K562 (cell line): ENCODE results near the gene SLC16A5. TPM values are rescaled to one million over a fixed set of nuclear protein-coding genes. Genes with fewer than 3 reads are reported as not detected.

ENCODE experiments used
- CREBBP ChIP-seq: IDR thresholded peaks from one replicate; pipeline ENCODE4 v1.6.1; 2012; ENCODE audit warnings: low read depth, mild to moderate bottlenecking, control low read depth, inconsistent platforms, low read length
- DPF2 ChIP-seq: fragments of 450-650 bp; IDR thresholded peaks from 2 replicates; pipeline ENCODE4 v1.6.1; 2016
- ESRRA ChIP-seq: fragments of 450-650 bp; IDR thresholded peaks from 2 replicates; pipeline ENCODE4 v1.6.1; 2014; ENCODE audit warnings: low read depth, mild to moderate bottlenecking, moderate library complexity, borderline replicate concordance
- FOXP1 ChIP-seq: sonication (generic); formaldehyde crosslinking; IDR thresholded peaks from 2 replicates; pipeline ENCODE4 v1.8.0; 2022; ENCODE audit warnings: mild to moderate bottlenecking, missing genetic modification reagents
- HNRNPLL ChIP-seq: fragments of 200-400 bp; formaldehyde crosslinking; IDR thresholded peaks from 2 replicates; pipeline ENCODE4 v1.6.1; 2017; ENCODE audit warnings: low read length, low read depth, mild to moderate bottlenecking; ENCODE audit not compliant: poor library complexity, severe bottlenecking
- HNRNPUL1 ChIP-seq: fragments of 200-400 bp; formaldehyde crosslinking; IDR thresholded peaks from 2 replicates; pipeline ENCODE4 v1.6.1; 2017; ENCODE audit warnings: low read length
- NFIC ChIP-seq: fragments of 450-650 bp; IDR thresholded peaks from 2 replicates; pipeline ENCODE4 v1.6.1; 2017; ENCODE audit warnings: mild to moderate bottlenecking, inconsistent platforms
- NR1H2 ChIP-seq: sonication (generic); formaldehyde crosslinking; IDR thresholded peaks from 2 replicates; pipeline ENCODE4 v1.4.0; 2020; ENCODE audit warnings: mild to moderate bottlenecking, missing genetic modification reagents
- PML ChIP-seq: IDR thresholded peaks from 2 replicates; pipeline ENCODE4 v1.6.1; 2012; ENCODE audit warnings: low read length, inconsistent platforms
- RBM25 ChIP-seq: fragments of 200-400 bp; formaldehyde crosslinking; IDR thresholded peaks from 2 replicates; pipeline ENCODE4 v1.6.1; 2018; ENCODE audit warnings: low read length, low read depth, moderate library complexity; ENCODE audit not compliant: severe bottlenecking
- SMARCA5 ChIP-seq: fragments of 450-650 bp; IDR thresholded peaks from 2 replicates; pipeline ENCODE4 v1.6.1; 2016
- SMARCC2 ChIP-seq: fragments of 450-650 bp; IDR thresholded peaks from 2 replicates; pipeline ENCODE4 v1.6.1; 2017; ENCODE audit warnings: antibody characterized with exemption, moderate library complexity, mild to moderate bottlenecking, low read depth
- STAG1 ChIP-seq: sonication (generic); formaldehyde crosslinking; IDR thresholded peaks from 2 replicates; pipeline ENCODE4 v1.5.0; 2020; ENCODE audit warnings: missing genetic modification reagents, borderline replicate concordance
- TBL1XR1 ChIP-seq, 2 experiments: IDR thresholded peaks; 2 replicates each; pipeline ENCODE4 v1.6.1; 2012; ENCODE audit warnings: improper control_type of control experiment in 2 of 2, low read length in 2 of 2, mild to moderate bottlenecking in 1 of 2
- ZNF282 ChIP-seq: sonication (generic); formaldehyde crosslinking; IDR thresholded peaks from 2 replicates; pipeline ENCODE4 v1.8.1; 2023; ENCODE audit warnings: missing genetic modification reagents
- polyA plus RNA-seq, 8 experiments: library from polyadenylated mRNA; depleted of rRNA in 4 of 8; stranded (reverse) in 5 of 8; unstranded in 3 of 8; fragments of >200 nt; fragmentation: Nextera tagmentation in 2 of 8; fragmentation: Illumina TruSeq in 1 of 8; extraction: Ambion mirVana in 2 of 8; extraction: Trizol in 1 of 8; gene quantifications; 2 replicates each; pipeline versions ENCODE4 v1.2.1 to v1.2.3, GENCODE V29; 2011 to 2014; ENCODE audit warnings: inconsistent platforms in 1 of 8, missing spikeins in 1 of 8
- total RNA-seq, 7 experiments: library from RNA; depleted of rRNA in 6 of 7; stranded (reverse); fragments of >200 nt in 6 of 7; fragmentation: Illumina TruSeq in 2 of 7; extraction: Trizol in 2 of 7; gene quantifications; 2 replicates each; pipeline versions ENCODE4 v1.2.1 to v1.2.3, GENCODE V29; 2011 to 2021; ENCODE audit warnings: low replicate concordance in 1 of 7
- TF ChIP-seq, protein P1 (sequence below): sonication (generic); IDR thresholded peaks from 2 replicates; pipeline ENCODE4 v1.6.1; 2016
- TF ChIP-seq, protein P2 (sequence below): fragments of 450-650 bp; formaldehyde crosslinking; IDR thresholded peaks from 2 replicates; pipeline ENCODE4 v1.4.0; 2020; ENCODE audit warnings: mild to moderate bottlenecking, moderate library complexity
- TF ChIP-seq, protein P3 (sequence below): fragments of 250-450 bp; sonication (Bioruptor Pico); IDR thresholded peaks from 2 replicates; pipeline ENCODE4 v1.4.0; 2020; ENCODE audit warnings: mild to moderate bottlenecking, moderate library complexity
- TF ChIP-seq, protein P4 (sequence below): fragments of 250-450 bp; sonication (Bioruptor Pico); IDR thresholded peaks from 2 replicates; pipeline ENCODE4 v1.6.1; 2021; ENCODE audit warnings: mild to moderate bottlenecking
- TF ChIP-seq, protein P5 (sequence below): fragments of 150-350 bp; IDR thresholded peaks from 2 replicates; pipeline ENCODE4 v1.6.1; 2014; ENCODE audit warnings: low read depth, mild to moderate bottlenecking, low read length, borderline replicate concordance

The SLC16A5 gene
- total and polyA plus RNA-seq, 9 of the 15 experiments (the other 6 are each of a cell fraction or from before 2014, with no cell fraction given) = 0.06 to 2.6 (median 0.91) TPM

DNA sequence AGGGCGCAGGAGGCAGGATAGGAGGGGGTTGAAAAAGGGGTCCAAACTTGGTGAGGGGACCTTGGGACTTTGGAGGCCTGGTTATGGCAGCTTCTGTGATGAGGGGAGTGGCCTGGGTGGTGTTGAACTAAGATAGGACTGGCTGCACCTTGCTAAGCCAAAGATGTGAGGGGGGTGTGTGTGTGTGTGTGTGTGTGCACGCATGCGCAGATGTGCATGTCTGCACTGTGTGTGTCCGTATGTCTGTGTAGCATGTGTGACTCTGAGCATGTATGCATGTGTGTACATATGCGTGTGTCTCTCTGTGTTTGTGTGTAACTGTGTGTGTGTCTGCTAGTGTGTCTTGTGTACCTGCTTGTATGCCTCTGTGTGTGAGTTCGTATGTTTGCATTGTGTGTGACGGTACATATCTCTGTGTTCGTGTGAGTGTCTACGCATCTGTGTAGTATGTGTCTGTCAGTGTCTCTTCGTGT lies 4.1 kb downstream of the SLC16A5 start (continued):
- no peak for TF ChIP-seq CREBBP
- TF ChIP-seq, protein P1, sequence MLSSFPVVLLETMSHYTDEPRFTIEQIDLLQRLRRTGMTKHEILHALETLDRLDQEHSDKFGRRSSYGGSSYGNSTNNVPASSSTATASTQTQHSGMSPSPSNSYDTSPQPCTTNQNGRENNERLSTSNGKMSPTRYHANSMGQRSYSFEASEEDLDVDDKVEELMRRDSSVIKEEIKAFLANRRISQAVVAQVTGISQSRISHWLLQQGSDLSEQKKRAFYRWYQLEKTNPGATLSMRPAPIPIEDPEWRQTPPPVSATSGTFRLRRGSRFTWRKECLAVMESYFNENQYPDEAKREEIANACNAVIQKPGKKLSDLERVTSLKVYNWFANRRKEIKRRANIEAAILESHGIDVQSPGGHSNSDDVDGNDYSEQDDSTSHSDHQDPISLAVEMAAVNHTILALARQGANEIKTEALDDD = no peak; the same call in 1 of the 2 replicates
- peak; percentile 66 for TF ChIP-seq DPF2
- TF ChIP-seq STAG1 (CRISPR knock-in tag) = no peak
- TF ChIP-seq, protein P2, sequence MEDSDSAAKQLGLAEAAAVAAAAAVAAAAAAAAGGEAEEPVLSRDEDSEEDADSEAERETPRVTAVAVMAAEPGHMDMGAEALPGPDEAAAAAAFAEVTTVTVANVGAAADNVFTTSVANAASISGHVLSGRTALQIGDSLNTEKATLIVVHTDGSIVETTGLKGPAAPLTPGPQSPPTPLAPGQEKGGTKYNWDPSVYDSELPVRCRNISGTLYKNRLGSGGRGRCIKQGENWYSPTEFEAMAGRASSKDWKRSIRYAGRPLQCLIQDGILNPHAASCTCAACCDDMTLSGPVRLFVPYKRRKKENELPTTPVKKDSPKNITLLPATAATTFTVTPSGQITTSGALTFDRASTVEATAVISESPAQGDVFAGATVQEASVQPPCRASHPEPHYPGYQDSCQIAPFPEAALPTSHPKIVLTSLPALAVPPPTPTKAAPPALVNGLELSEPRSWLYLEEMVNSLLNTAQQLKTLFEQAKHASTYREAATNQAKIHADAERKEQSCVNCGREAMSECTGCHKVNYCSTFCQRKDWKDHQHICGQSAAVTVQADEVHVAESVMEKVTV (CRISPR knock-in tag) = no peak
- no peak for TF ChIP-seq HNRNPLL
- no peak for TF ChIP-seq SMARCC2
- no peak for TF ChIP-seq RBM25
- no peak for TF ChIP-seq ESRRA
- TF ChIP-seq, protein P3, sequence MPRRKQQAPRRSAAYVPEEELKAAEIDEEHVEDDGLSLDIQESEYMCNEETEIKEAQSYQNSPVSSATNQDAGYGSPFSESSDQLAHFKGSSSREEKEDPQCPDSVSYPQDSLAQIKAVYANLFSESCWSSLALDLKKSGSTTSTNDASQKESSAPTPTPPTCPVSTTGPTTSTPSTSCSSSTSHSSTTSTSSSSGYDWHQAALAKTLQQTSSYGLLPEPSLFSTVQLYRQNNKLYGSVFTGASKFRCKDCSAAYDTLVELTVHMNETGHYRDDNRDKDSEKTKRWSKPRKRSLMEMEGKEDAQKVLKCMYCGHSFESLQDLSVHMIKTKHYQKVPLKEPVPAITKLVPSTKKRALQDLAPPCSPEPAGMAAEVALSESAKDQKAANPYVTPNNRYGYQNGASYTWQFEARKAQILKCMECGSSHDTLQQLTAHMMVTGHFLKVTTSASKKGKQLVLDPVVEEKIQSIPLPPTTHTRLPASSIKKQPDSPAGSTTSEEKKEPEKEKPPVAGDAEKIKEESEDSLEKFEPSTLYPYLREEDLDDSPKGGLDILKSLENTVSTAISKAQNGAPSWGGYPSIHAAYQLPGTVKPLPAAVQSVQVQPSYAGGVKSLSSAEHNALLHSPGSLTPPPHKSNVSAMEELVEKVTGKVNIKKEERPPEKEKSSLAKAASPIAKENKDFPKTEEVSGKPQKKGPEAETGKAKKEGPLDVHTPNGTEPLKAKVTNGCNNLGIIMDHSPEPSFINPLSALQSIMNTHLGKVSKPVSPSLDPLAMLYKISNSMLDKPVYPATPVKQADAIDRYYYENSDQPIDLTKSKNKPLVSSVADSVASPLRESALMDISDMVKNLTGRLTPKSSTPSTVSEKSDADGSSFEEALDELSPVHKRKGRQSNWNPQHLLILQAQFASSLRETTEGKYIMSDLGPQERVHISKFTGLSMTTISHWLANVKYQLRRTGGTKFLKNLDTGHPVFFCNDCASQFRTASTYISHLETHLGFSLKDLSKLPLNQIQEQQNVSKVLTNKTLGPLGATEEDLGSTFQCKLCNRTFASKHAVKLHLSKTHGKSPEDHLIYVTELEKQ (CRISPR knock-in tag) = no peak
- TF ChIP-seq PML = no peak
- no peak; the same call in 1 of the 2 replicates for TF ChIP-seq NFIC
- peak; percentile 50; the same call in 1 of the 2 replicates for TF ChIP-seq FOXP1 (CRISPR knock-in tag)
- TF ChIP-seq, protein P4, sequence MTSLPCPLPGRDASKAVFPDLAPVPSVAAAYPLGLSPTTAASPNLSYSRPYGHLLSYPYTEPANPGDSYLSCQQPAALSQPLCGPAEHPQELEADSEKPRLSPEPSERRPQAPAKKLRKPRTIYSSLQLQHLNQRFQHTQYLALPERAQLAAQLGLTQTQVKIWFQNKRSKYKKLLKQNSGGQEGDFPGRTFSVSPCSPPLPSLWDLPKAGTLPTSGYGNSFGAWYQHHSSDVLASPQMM = no peak
- TF ChIP-seq TBL1XR1 (IDR thresholded peaks at IDR 0.05; ENCODE audit: low read length in 2 of 2) = no peak
- no peak; the same call in 1 of the 2 replicates for TF ChIP-seq ZNF282
- TF ChIP-seq, protein P5, sequence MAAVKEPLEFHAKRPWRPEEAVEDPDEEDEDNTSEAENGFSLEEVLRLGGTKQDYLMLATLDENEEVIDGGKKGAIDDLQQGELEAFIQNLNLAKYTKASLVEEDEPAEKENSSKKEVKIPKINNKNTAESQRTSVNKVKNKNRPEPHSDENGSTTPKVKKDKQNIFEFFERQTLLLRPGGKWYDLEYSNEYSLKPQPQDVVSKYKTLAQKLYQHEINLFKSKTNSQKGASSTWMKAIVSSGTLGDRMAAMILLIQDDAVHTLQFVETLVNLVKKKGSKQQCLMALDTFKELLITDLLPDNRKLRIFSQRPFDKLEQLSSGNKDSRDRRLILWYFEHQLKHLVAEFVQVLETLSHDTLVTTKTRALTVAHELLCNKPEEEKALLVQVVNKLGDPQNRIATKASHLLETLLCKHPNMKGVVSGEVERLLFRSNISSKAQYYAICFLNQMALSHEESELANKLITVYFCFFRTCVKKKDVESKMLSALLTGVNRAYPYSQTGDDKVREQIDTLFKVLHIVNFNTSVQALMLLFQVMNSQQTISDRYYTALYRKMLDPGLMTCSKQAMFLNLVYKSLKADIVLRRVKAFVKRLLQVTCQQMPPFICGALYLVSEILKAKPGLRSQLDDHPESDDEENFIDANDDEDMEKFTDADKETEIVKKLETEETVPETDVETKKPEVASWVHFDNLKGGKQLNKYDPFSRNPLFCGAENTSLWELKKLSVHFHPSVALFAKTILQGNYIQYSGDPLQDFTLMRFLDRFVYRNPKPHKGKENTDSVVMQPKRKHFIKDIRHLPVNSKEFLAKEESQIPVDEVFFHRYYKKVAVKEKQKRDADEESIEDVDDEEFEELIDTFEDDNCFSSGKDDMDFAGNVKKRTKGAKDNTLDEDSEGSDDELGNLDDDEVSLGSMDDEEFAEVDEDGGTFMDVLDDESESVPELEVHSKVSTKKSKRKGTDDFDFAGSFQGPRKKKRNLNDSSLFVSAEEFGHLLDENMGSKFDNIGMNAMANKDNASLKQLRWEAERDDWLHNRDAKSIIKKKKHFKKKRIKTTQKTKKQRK = no peak
- TF ChIP-seq HNRNPUL1 = no peak
- TF ChIP-seq SMARCA5 = no peak; the same call in 1 of the 2 replicates
- no peak for TF ChIP-seq NR1H2 (CRISPR knock-in tag)
